ENCODE results near the gene ENDOG.
"Not testable (repeated sequence)": the region's sequence is repeated elsewhere in the genome, so short reads cannot be mapped to it uniquely, and the experiment has no call there.

ENDOG gene

DNA sequence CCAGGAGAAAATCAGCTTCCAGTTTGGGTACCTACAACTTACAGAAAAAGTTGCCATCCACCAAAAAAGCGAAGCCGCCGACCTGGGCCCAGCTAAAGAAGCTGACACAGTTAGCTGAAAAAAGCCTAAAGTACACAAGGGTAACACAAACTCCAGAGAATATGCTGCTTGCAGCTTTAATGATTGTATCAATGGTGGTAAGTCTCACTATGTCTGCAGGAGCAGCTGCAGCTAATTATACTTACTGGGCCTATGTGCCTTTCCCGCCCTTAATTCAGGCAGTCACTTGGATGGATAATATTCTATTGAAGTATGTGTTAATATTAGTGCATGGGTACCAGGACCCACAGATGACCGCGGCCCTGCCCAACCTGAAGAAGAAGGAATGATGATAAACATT lies 36.2 kb downstream of the ENDOG start:
- H3K9ac ChIP-seq (ENCODE audit: low read length); H3K4me3 ChIP-seq (ENCODE audit: low read depth in 1 of 2, low read length in 2 of 2); H3K4me1 ChIP-seq (ENCODE audit: insufficient read depth, low read length); H3K27ac ChIP-seq (ENCODE audit: low read depth, low read length); H3K36me3 ChIP-seq (ENCODE audit: insufficient read depth, low read length); H3K9me3 ChIP-seq (ENCODE audit: low read length); H3K27me3 ChIP-seq (ENCODE audit: control insufficient read depth in 1 of 2, insufficient read depth in 2 of 2, low read length in 2 of 2): not testable (repeated sequence)

DNA sequence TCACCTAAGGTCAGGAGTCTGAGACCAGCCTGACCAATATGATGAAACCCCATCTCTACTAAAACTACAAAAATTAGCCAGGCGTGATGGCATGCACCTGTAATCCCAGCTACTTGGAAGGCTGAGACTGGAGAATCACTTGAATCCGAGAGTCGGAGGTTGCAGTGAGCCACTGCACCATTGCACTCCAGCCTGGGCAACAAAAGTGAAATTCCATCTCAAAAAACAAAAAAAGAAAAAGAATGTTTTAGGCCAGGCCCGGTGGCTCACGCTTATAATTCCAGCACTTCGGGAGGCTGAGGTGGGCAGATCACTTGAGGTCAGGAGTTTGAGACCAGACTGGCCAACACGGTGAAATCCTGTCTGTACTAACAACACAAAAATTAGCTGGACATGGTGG lies 40.2 kb downstream of the ENDOG start:
- not testable (repeated sequence) for H3K36me3 ChIP-seq (ENCODE audit: insufficient read depth, low read length); H3K4me3 ChIP-seq (ENCODE audit: low read depth in 1 of 2, low read length in 2 of 2); H3K9me3 ChIP-seq (ENCODE audit: low read length); H3K9ac ChIP-seq (ENCODE audit: low read length); H3K27ac ChIP-seq (ENCODE audit: low read depth, low read length); H3K4me1 ChIP-seq (ENCODE audit: insufficient read depth, low read length); H3K27me3 ChIP-seq (ENCODE audit: control insufficient read depth in 1 of 2, insufficient read depth in 2 of 2, low read length in 2 of 2)

DNA sequence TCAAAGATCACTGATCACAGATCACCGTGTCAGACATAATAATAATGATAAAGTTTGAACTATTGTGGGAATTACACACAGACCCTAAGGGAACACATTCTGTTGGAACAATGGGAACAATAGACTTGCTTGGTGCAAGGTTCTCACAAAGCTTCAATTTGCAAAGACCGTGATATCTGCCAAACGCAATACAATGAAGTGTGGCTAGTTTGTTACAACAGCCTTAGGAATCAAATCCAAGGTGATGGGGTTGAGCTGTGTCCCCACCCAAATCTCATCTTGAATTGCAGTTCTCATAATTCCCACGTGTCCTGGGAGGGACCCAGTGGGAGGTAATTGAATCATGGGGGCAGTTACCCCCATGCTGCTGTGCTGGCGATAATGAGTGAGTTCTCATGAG lies 42.6 kb downstream of the ENDOG start:
- Histone ChIP-seq H3K9ac (ENCODE audit: low read length) (no peak overlapping the region), H3K4me3 (ENCODE audit: low read depth in 1 of 2, low read length in 2 of 2) (no peak overlapping the region), H3K36me3 (ENCODE audit: insufficient read depth, low read length) (no peaks in the 10 kb centered on the region), H3K27me3 (ENCODE audit: control insufficient read depth in 1 of 2, insufficient read depth in 2 of 2, low read length in 2 of 2) (no peaks in the 10 kb centered on the region), H3K4me1 (ENCODE audit: insufficient read depth, low read length) (no peaks in the 10 kb centered on the region), H3K27ac (ENCODE audit: low read depth, low read length) (no peak overlapping the region), H3K9me3 (ENCODE audit: low read length) (no peaks in the 10 kb centered on the region)

DNA sequence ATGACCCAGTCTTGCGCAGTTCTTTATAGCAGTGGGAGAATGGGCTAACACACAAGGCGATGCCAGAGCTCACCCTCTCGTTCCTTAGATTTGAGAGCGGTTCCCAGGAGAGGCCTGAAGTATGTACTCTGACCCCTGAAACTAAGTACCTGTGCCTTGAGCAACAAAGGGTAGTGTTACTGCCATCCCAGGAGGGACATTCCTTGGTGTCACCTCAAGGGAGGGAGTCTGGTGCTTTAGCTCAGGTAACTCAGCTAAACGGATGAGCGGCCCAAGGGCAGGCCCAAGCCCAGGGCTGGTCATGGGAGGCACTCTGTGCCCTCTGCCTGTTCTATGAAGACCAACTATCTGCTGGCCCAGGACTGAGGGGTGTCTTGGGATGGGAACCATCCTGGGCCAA lies 43.2 kb downstream of the ENDOG start:
- Histone ChIP-seq H3K4me3 (ENCODE audit: low read depth in 1 of 2, low read length in 2 of 2) (no peak overlapping the region), H3K4me1 (ENCODE audit: insufficient read depth, low read length) (no peaks in the 10 kb centered on the region), H3K36me3 (ENCODE audit: insufficient read depth, low read length) (no peaks in the 10 kb centered on the region), H3K27ac (ENCODE audit: low read depth, low read length) (no peak overlapping the region), H3K27me3 (ENCODE audit: control insufficient read depth in 1 of 2, insufficient read depth in 2 of 2, low read length in 2 of 2) (no peaks in the 10 kb centered on the region), H3K9ac (ENCODE audit: low read length) (no peak overlapping the region), H3K9me3 (ENCODE audit: low read length) (no peaks in the 10 kb centered on the region)

DNA sequence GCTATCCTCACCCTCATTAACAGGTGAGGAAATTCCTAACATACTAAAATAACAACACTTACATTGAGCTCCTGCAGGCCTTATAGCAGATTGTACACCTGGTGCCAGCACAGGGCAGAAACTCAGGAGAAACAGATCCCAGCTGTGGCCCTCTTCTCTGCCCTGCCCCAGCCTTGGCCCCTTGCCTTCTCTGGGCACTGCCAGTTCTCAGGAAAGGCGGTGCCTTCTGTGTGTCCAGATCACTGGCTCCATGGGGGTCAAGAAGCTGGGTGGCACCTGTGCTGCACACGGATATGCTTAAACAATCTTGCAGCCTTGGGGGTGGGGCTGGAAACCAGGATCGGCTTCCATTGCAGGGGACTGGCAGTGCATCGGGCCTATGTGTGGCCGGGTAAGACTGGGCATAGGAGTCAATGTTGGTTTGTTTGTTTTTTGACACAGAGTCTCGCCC lies 44.1 kb downstream of the ENDOG start:
- Histone ChIP-seq H3K4me3 (ENCODE audit: low read depth in 1 of 2, low read length in 2 of 2) (no peak overlapping the region), H3K27me3 (ENCODE audit: control insufficient read depth in 1 of 2, insufficient read depth in 2 of 2, low read length in 2 of 2) (no peaks in the 10 kb centered on the region), H3K27ac (ENCODE audit: low read depth, low read length) (no peak overlapping the region), H3K36me3 (ENCODE audit: insufficient read depth, low read length) (no peaks in the 10 kb centered on the region), H3K4me1 (ENCODE audit: insufficient read depth, low read length) (no peaks in the 10 kb centered on the region), H3K9ac (ENCODE audit: low read length) (no peak overlapping the region), H3K9me3 (ENCODE audit: low read length) (no peaks in the 10 kb centered on the region)

DNA sequence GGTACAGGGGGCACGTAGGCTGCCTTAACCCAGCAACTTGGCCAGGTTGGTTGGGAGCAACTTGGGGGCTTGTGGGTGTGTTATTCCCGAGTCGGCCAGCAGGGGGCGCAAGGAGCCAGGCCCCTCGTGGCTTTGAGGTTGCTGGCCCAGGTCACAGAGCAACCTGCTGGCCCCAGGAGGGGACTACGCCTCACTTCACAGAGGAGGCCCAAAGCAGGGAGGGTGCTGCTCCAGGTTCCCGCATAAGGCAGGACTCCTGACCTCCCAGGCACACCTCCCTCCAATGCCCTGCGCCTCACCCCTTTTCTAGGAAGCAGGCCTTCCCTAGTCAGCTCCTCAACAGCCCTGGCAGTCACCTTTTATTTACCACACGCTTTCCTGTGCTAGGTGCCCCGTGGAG lies 45.3 kb downstream of the ENDOG start:
- no peak overlapping the region for H3K4me3 ChIP-seq (ENCODE audit: low read depth in 1 of 2, low read length in 2 of 2)
- H3K36me3 ChIP-seq (ENCODE audit: insufficient read depth, low read length): no peaks in the 10 kb centered on the region
- no peak overlapping the region for H3K9ac ChIP-seq (ENCODE audit: low read length)
- H3K27me3 ChIP-seq (ENCODE audit: control insufficient read depth in 1 of 2, insufficient read depth in 2 of 2, low read length in 2 of 2): no peaks in the 10 kb centered on the region
- no peak overlapping the region for H3K27ac ChIP-seq (ENCODE audit: low read depth, low read length)
- H3K4me1 ChIP-seq (ENCODE audit: insufficient read depth, low read length): no peaks in the 10 kb centered on the region
- H3K9me3 ChIP-seq (ENCODE audit: low read length): no peaks in the 10 kb centered on the region

DNA sequence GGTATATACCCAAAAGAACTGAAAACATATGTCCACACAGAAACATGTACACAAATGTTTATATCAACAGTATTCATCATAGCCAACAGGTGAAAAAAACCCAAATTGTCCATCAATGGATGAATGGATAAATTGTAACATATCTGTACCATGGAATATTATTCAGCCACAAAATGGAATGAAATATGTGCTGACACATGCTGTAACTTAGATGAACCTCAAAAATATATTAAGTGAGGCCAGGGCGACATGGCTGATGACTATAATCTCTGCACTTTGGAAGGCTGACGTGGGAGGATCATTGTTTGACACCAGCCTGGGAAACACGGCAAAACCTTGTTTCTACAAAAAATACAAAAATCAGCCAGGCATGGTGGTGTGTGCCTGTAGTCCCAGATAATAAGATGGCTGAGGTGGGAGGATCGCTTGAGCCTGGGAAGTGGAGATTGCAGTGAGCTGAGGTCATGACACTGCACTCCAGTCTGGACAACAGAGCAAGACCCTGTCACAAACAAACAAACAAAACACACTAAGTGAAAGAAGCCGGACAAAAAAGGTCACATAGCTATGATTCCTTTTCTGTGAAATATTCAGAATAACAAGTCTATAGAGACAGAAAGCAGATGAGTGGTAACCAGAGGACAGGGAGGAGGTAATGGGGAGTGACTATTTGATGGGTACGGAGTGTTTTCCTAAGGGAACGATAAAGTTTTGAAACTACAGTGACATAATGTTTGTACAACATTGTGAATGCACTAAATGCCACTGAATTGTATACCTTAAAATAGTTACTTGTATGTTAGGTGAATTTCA lies 52.0 kb downstream of the ENDOG start:
- no peak overlapping the region for H3K9ac ChIP-seq (ENCODE audit: low read length)
- H3K9me3 ChIP-seq (ENCODE audit: low read length): no peaks in the 10 kb centered on the region
- H3K27me3 ChIP-seq (ENCODE audit: control insufficient read depth in 1 of 2, insufficient read depth in 2 of 2, low read length in 2 of 2): no peaks in the 10 kb centered on the region
- no peaks in the 10 kb centered on the region for H3K4me1 ChIP-seq (ENCODE audit: insufficient read depth, low read length)
- H3K36me3 ChIP-seq (ENCODE audit: insufficient read depth, low read length): no peaks in the 10 kb centered on the region
- H3K27ac ChIP-seq (ENCODE audit: low read depth, low read length): no peak overlapping the region
- no peak overlapping the region for H3K4me3 ChIP-seq (ENCODE audit: low read depth in 1 of 2, low read length in 2 of 2)

DNA sequence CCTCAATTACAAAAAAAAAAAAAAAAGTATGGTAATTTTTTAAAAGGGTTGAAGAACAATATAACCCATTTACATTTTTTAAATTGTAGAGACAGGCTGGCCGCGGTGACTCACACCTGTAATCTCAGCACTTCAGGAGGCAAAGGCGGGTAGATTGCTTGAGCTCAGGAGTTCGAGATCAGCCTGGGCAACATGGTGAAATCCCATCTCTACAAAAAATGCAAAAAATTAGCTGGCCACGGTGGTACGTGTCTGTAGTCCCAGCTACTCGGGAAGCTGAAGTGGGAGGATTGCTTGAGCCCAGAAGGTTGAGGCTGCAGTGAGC lies 52.6 kb downstream of the ENDOG start:
- H3K9ac ChIP-seq (ENCODE audit: low read length); H3K4me3 ChIP-seq (ENCODE audit: low read depth in 1 of 2, low read length in 2 of 2); H3K9me3 ChIP-seq (ENCODE audit: low read length); H3K4me1 ChIP-seq (ENCODE audit: insufficient read depth, low read length); H3K27ac ChIP-seq (ENCODE audit: low read depth, low read length); H3K36me3 ChIP-seq (ENCODE audit: insufficient read depth, low read length); H3K27me3 ChIP-seq (ENCODE audit: control insufficient read depth in 1 of 2, insufficient read depth in 2 of 2, low read length in 2 of 2): not testable (repeated sequence)

Data from muscle layer of colon (tissue), 2 donors.